SK-N-MC (cell line): ENCODE results near the gene SCYL1.

Experiments
- EZH2 ChIP-seq: fragments of 200-600 bp; sonication (generic); IDR thresholded peaks from one replicate; pipeline ENCODE4 v1.6.1; 2017; ENCODE audit warnings: antibody characterized with exemption
- POLR2AphosphoS5 ChIP-seq: IDR thresholded peaks from 2 replicates; pipeline ENCODE4 v1.6.1; 2012; ENCODE audit warnings: mild to moderate bottlenecking, low read depth, low read length, borderline replicate concordance

- TF ChIP-seq POLR2AphosphoS5 (no peak), EZH2 (no peak)
Measured at GRCh38 chr11:65573391-65574079, 48.7 kb downstream of the SCYL1 start.
